K562 (cell line): Measurements from ENCODE around the gene FAAH. TPM values are rescaled to one million over a fixed set of nuclear protein-coding genes. Genes with fewer than 3 reads are reported as not detected.
A peak's percentile ranks its signal among the peaks of the same experiment; 100 is the strongest.

Experiments used
- AFF1 ChIP-seq, 2 experiments: fragments of 450-650 bp; IDR thresholded peaks; 2 replicates each; pipeline ENCODE4 v1.6.1; 2018; ENCODE audit warnings: mild to moderate bottlenecking in 2 of 2, low read depth in 1 of 2; ENCODE audit not compliant: partially characterized antibody in 2 of 2
- ATF6 ChIP-seq: sonication (generic); formaldehyde crosslinking; IDR thresholded peaks from 2 replicates; pipeline ENCODE4 v1.4.0; 2020; ENCODE audit warnings: mild to moderate bottlenecking, missing genetic modification reagents
- BCL6 ChIP-seq: fragments of 250-450 bp; sonication (Bioruptor Pico); IDR thresholded peaks from 2 replicates; pipeline ENCODE4 v1.4.0; 2020
- E2F1 ChIP-seq: sonication (generic); formaldehyde crosslinking; IDR thresholded peaks from 2 replicates; pipeline ENCODE4 v1.8.1; 2023; ENCODE audit warnings: mild to moderate bottlenecking, missing genetic modification reagents, moderate library complexity
- ELK3 ChIP-seq: fragments of 450-650 bp; formaldehyde crosslinking; IDR thresholded peaks from 2 replicates; pipeline ENCODE4 v1.4.0; 2020; ENCODE audit warnings: mild to moderate bottlenecking
- KLF16 ChIP-seq: IDR thresholded peaks from 2 replicates; pipeline ENCODE4 v1.6.1; 2016; ENCODE audit warnings: antibody characterized with exemption
- MBD2 ChIP-seq: sonication (generic); IDR thresholded peaks from 2 replicates; pipeline ENCODE4 v1.6.1; 2016; ENCODE audit warnings: low read depth, borderline replicate concordance
- MCM5 ChIP-seq: fragments of 450-650 bp; IDR thresholded peaks from 2 replicates; pipeline ENCODE4 v1.6.1; 2016; ENCODE audit warnings: low read depth
- MEF2D ChIP-seq: conservative IDR thresholded peaks from 2 replicates; pipeline ENCODE4 v1.6.1; 2016; ENCODE audit warnings: low read depth, missing genetic modification characterization, missing compliant biosample characterization
- NONO ChIP-seq, 2 experiments: fragments of 200-400 bp in 1 of 2; fragments of 450-650 bp in 1 of 2; formaldehyde crosslinking in 1 of 2; IDR thresholded peaks; 2 replicates each; pipeline ENCODE4 v1.6.1; 2017; ENCODE audit warnings: low read depth in 2 of 2, mild to moderate bottlenecking in 2 of 2, moderate library complexity in 2 of 2, low read length in 1 of 2
- PRMT5 ChIP-seq: sonication (generic); formaldehyde crosslinking; IDR thresholded peaks from 2 replicates; pipeline ENCODE4 v1.5.0; 2020; ENCODE audit warnings: missing genetic modification reagents
- SMARCA5 ChIP-seq: fragments of 450-650 bp; IDR thresholded peaks from 2 replicates; pipeline ENCODE4 v1.6.1; 2016
- ZBTB5 ChIP-seq: fragments of 450-650 bp; IDR thresholded peaks from 2 replicates; pipeline ENCODE4 v1.6.1; 2017; ENCODE audit warnings: antibody characterized with exemption
- ZNF134 ChIP-seq: fragments of 250-450 bp; sonication (Bioruptor Pico); conservative IDR thresholded peaks from 2 replicates; pipeline ENCODE4 v1.4.0; 2020
- ZNF140 ChIP-seq: fragments of 250-450 bp; sonication (Bioruptor Pico); IDR thresholded peaks from 2 replicates; pipeline ENCODE4 v1.8.0; 2021; ENCODE audit warnings: moderate library complexity, mild to moderate bottlenecking, inconsistent platforms
- ZNF766 ChIP-seq: fragments of 200-800 bp; sonication (Bioruptor generic); conservative IDR thresholded peaks from 2 replicates; pipeline ENCODE4 v1.6.1; 2016; ENCODE audit warnings: missing genetic modification characterization, missing compliant biosample characterization
- polyA plus RNA-seq, 8 experiments: library from polyadenylated mRNA; depleted of rRNA in 4 of 8; stranded (reverse) in 5 of 8; unstranded in 3 of 8; fragments of >200 nt; fragmentation: Nextera tagmentation in 2 of 8; fragmentation: Illumina TruSeq in 1 of 8; extraction: Ambion mirVana in 2 of 8; extraction: Trizol in 1 of 8; gene quantifications; 2 replicates each; pipeline versions ENCODE4 v1.2.1 to v1.2.3, GENCODE V29; 2011 to 2014; ENCODE audit warnings: inconsistent platforms in 1 of 8, missing spikeins in 1 of 8
- total RNA-seq, 7 experiments: library from RNA; depleted of rRNA in 6 of 7; stranded (reverse); fragments of >200 nt in 6 of 7; fragmentation: Illumina TruSeq in 2 of 7; extraction: Trizol in 2 of 7; gene quantifications; 2 replicates each; pipeline versions ENCODE4 v1.2.1 to v1.2.3, GENCODE V29; 2011 to 2021; ENCODE audit warnings: low replicate concordance in 1 of 7

The FAAH gene
- total and polyA plus RNA-seq, 9 of the 15 experiments (the other 6 are each of a cell fraction or from before 2014, with no cell fraction given), result 0.06 to 1.1 (median 0.32) TPM

- TF ChIP-seq ATF6 (no peak), ZBTB5 (no peak), E2F1 (CRISPR knock-in tag) (no peak), MEF2D (tag) (no peak), ZNF766 (CRISPR knock-in tag) (0 out of 2 replicates have a peak, but pooled peaks have one; percentile 37), ZNF140 (CRISPR knock-in tag) (no peak), MCM5 (no peak), ELK3 (CRISPR knock-in tag) (no peak), AFF1 (IDR thresholded peaks at IDR 0.05; ENCODE audit: low read depth in 1 of 2, partially characterized antibody in 2 of 2) (peak in 1 of 2 experiments; percentile 67), MBD2 (no peak), SMARCA5 (peak; percentile 72; the same call in 1 of the 2 replicates), PRMT5 (CRISPR knock-in tag) (no peak), BCL6 (CRISPR knock-in tag) (no peak), KLF16 (no peak), ZNF134 (CRISPR knock-in tag) (no peak), NONO (IDR thresholded peaks at IDR 0.05; ENCODE audit: low read depth in 2 of 2, low read length in 1 of 2) (no peak)
These were observed 27.6 kb downstream of the FAAH start (continued) for GRCh38 chr1:46421739-46422138.
